ENCODE results near the gene BRPF1.
"Not testable (repeated sequence)": the region's sequence is repeated elsewhere in the genome, so short reads cannot be mapped to it uniquely, and the experiment has no call there.

Gene BRPF1

GRCh38 chr3:9768141-9768775 lies 36.7 kb downstream of the BRPF1 start:
- DNase-seq (ENCODE audit: low spot score): no peak

GRCh38 chr3:9769012-9769411 lies 37.5 kb downstream of the BRPF1 start:
- DNase-seq (ENCODE audit: low spot score): no peak

- no peak for DNase-seq (ENCODE audit: low spot score)
Measured at GRCh38 chr3:9769426-9770275, 38.1 kb downstream of the BRPF1 start, which contains the start of gene CAMK1. Gene CAMK1 (minus strand): TSS chr3:9769947. CDS start chr3:9767749, 2,198 bp downstream.

- no peak for DNase-seq (ENCODE audit: low spot score)
Measured at GRCh38 chr3:9770276-9770812, 38.8 kb downstream of the BRPF1 start.

- not testable (repeated sequence) for DNase-seq (ENCODE audit: low spot score)
Measured at GRCh38 chr3:9771007-9771406, 39.5 kb downstream of the BRPF1 start.

GRCh38 chr3:9776896-9777693 lies 45.6 kb downstream of the BRPF1 start:
- DNase-seq (ENCODE audit: low spot score): peak; percentile 21

GRCh38 chr3:9777694-9778021 lies 46.1 kb downstream of the BRPF1 start:
- DNase-seq (ENCODE audit: low spot score): no peak

GRCh38 chr3:9778143-9779074 lies 46.9 kb downstream of the BRPF1 start:
- no peak for DNase-seq (ENCODE audit: low spot score)

- no peak for DNase-seq (ENCODE audit: low spot score)
Measured at GRCh38 chr3:9779075-9779593, 47.6 kb downstream of the BRPF1 start.

- DNase-seq (ENCODE audit: low spot score): no peak
Measured at GRCh38 chr3:9779721-9780457, 48.4 kb downstream of the BRPF1 start.

- no peak for DNase-seq (ENCODE audit: low spot score)
Measured at GRCh38 chr3:9780458-9780812, 48.9 kb downstream of the BRPF1 start.

- DNase-seq (ENCODE audit: low spot score): no peak
Measured at GRCh38 chr3:9780910-9781309, 49.4 kb downstream of the BRPF1 start.

- no peak for DNase-seq (ENCODE audit: low spot score)
Measured at GRCh38 chr3:9781551-9781950, 50.0 kb downstream of the BRPF1 start.

- no peak for DNase-seq (ENCODE audit: low spot score)
Measured at GRCh38 chr3:9781978-9782603, 50.6 kb downstream of the BRPF1 start.

GRCh38 chr3:9782770-9783169 lies 51.2 kb downstream of the BRPF1 start:
- peak; percentile 44 for DNase-seq (ENCODE audit: low spot score)

GRCh38 chr3:9783954-9784353 lies 52.4 kb downstream of the BRPF1 start:
- no peak for DNase-seq (ENCODE audit: low spot score)

GRCh38 chr3:9784965-9785364 lies 53.4 kb downstream of the BRPF1 start:
- DNase-seq (ENCODE audit: low spot score): no peak

- no peak for DNase-seq (ENCODE audit: low spot score)
Measured at GRCh38 chr3:9785602-9786001, 54.1 kb downstream of the BRPF1 start.

GRCh38 chr3:9786209-9786739 lies 54.7 kb downstream of the BRPF1 start:
- DNase-seq (ENCODE audit: low spot score): no peak
